PFSK-1 (cell line): ENCODE measurements around the gene TAS2R16.

Experiments used
- POLR2AphosphoS5 ChIP-seq: IDR thresholded peaks from 2 replicates; pipeline ENCODE4 v1.6.1; 2012; ENCODE audit warnings: low read depth, mild to moderate bottlenecking, control low read depth, low read length, moderate library complexity
- TAF1 ChIP-seq: IDR thresholded peaks from 2 replicates; pipeline ENCODE4 v1.6.1; 2012; ENCODE audit warnings: low read length, control low read depth, borderline replicate concordance; ENCODE audit not compliant: insufficient read depth
- TF ChIP-seq, protein P1 (sequence below), 2 experiments: IDR thresholded peaks; 2 replicates each; pipeline versions ENCODE4 v1.6.1 to v1.8.0; 2011 to 2012; ENCODE audit warnings: low read depth in 2 of 2, low read length in 2 of 2, control low read depth in 1 of 2, inconsistent platforms in 1 of 2, mild to moderate bottlenecking in 1 of 2, moderate library complexity in 1 of 2; ENCODE audit not compliant: insufficient read depth in 1 of 2

DNA sequence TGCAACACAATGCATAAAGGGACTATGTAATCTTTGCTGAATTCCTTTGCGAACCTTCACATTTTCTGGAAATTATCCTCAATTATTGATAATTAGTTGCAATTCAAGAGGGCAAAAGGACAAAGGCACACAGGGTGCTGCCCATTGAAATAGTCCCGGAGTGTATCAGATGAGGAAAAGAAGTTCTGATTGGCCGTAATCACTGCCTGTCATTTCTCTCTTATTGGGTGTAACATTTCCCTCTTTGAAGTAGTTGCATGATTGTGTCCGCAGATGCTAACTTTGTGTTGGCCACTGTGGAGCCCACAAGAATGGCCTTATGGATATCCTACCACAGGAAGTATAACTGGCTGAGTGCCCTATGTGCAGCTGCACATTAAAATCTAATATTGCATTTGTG lies 35.1 kb upstream of the TAS2R16 start:
- TF ChIP-seq POLR2AphosphoS5 (no peak), TAF1 (no peak)
- TF ChIP-seq, protein P1, sequence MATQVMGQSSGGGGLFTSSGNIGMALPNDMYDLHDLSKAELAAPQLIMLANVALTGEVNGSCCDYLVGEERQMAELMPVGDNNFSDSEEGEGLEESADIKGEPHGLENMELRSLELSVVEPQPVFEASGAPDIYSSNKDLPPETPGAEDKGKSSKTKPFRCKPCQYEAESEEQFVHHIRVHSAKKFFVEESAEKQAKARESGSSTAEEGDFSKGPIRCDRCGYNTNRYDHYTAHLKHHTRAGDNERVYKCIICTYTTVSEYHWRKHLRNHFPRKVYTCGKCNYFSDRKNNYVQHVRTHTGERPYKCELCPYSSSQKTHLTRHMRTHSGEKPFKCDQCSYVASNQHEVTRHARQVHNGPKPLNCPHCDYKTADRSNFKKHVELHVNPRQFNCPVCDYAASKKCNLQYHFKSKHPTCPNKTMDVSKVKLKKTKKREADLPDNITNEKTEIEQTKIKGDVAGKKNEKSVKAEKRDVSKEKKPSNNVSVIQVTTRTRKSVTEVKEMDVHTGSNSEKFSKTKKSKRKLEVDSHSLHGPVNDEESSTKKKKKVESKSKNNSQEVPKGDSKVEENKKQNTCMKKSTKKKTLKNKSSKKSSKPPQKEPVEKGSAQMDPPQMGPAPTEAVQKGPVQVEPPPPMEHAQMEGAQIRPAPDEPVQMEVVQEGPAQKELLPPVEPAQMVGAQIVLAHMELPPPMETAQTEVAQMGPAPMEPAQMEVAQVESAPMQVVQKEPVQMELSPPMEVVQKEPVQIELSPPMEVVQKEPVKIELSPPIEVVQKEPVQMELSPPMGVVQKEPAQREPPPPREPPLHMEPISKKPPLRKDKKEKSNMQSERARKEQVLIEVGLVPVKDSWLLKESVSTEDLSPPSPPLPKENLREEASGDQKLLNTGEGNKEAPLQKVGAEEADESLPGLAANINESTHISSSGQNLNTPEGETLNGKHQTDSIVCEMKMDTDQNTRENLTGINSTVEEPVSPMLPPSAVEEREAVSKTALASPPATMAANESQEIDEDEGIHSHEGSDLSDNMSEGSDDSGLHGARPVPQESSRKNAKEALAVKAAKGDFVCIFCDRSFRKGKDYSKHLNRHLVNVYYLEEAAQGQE (IDR thresholded peaks at IDR 0.05; ENCODE audit: insufficient read depth in 1 of 2, low read depth in 2 of 2, low read length in 2 of 2) = no peak
